Kidney (tissue), 11 donors: Measurements from ENCODE around the gene POTEI. TPM values are rescaled to one million over a fixed set of nuclear protein-coding genes. Genes with fewer than 3 reads are reported as not detected.
"Not testable (repeated sequence)": the region's sequence is repeated elsewhere in the genome, so short reads cannot be mapped to it uniquely, and the experiment has no call there.

Experiments used
- DNase-seq, 5 donors: peaks; one replicate each; pipeline ENCODE4 v3.0.0-alpha.2; 2013 to 2020
- FAIRE-seq: peaks from 2 replicates; lab custom pipeline; 2012; peaks lifted over from hg19 to GRCh38; lab: Jason Lieb, UNC
- H3K27ac ChIP-seq, 2 donors: one replicate each; pipeline ENCODE4 v1.7.0; 2013; ENCODE audit warnings: low read depth in 2 of 2, low read length in 2 of 2, inconsistent platforms in 1 of 2
- H3K27me3 ChIP-seq: one replicate; pipeline ENCODE4 v1.7.1; 2013; ENCODE audit warnings: low read length, inconsistent platforms; ENCODE audit not compliant: control insufficient read depth, insufficient read depth
- H3K36me3 ChIP-seq, 3 donors: one replicate each; pipeline versions ENCODE4 v1.7.0 to v1.7.1; 2013; ENCODE audit warnings: low read length in 3 of 3, control low read depth in 1 of 3, inconsistent platforms in 1 of 3; ENCODE audit not compliant: insufficient read depth in 3 of 3, control insufficient read depth in 2 of 3
- H3K4me1 ChIP-seq, 3 donors: one replicate each; pipeline versions ENCODE4 v1.7.0 to v1.7.1; 2013; ENCODE audit warnings: low read length in 3 of 3, inconsistent platforms in 1 of 3, low read depth in 1 of 3; ENCODE audit not compliant: control insufficient read depth in 2 of 3, insufficient read depth in 2 of 3
- H3K4me3 ChIP-seq, 3 donors: one replicate each; pipeline versions ENCODE4 v1.7.0 to v1.8.1; 2013; ENCODE audit warnings: low read length in 3 of 3, control low read depth in 1 of 3, inconsistent platforms in 1 of 3
- H3K9ac ChIP-seq, 3 donors: one replicate each; pipeline versions ENCODE4 v1.7.0 to v1.7.1; 2013; ENCODE audit warnings: low read length in 3 of 3, control low read depth in 1 of 3, inconsistent platforms in 1 of 3
- H3K9me3 ChIP-seq, 3 donors: one replicate each; pipeline versions ENCODE4 v1.7.0 to v1.7.1; 2013; ENCODE audit warnings: low read length in 3 of 3, control low read depth in 1 of 3, inconsistent platforms in 1 of 3; ENCODE audit not compliant: control insufficient read depth in 2 of 3, insufficient read depth in 1 of 3
- intact Hi-C: fragments of 100-400 bp; cut with DNase I; formaldehyde crosslinking; loops from one replicate; pipeline ENCODE4 v1.11.1; 2022
- polyA plus RNA-seq: library from polyadenylated mRNA; stranded (reverse); fragments of 350-450 nt; fragmentation: Illumina TruSeq; extraction: RNeasy Lipid Tissue Mini Kit (QIAGEN cat#74804); gene quantifications from one replicate; pipeline ENCODE4 v1.2.3, GENCODE V29; 2014; ENCODE audit warnings: low read depth, low replicate concordance; ENCODE audit not compliant: insufficient read depth
- total RNA-seq: library from RNA; stranded (reverse); fragmentation: NEBNext Ultra II Directional; extraction: Animal tissue kit (Norgen Biotek cat#: 25700); gene quantifications from one replicate; pipeline ENCODE4 v1.2.1, GENCODE V29; 2021
- donor health status: control.
- donor health status: control.
- donor health status: DM: yes; HTN: yes; CAD: no.
- donor health status: Normal renal cell carcinoma (clear cell type).

Gene POTEI
- total and polyA plus RNA-seq, 2 donors from 2014 or later, result not detected

GRCh38 chr2:130416693-130417092 is 92.4 kb downstream of the POTEI start:
- H3K27ac ChIP-seq, H3K27me3 ChIP-seq, H3K4me3 ChIP-seq, H3K9ac ChIP-seq, H3K4me1 ChIP-seq, DNase-seq, H3K9me3 ChIP-seq, H3K36me3 ChIP-seq, intact Hi-C loops, FAIRE-seq: not testable (repeated sequence)

Other genes with a start within 250 kb of the POTEI start
- 60.1 TPM for gene IMP4, start 166.4 kb downstream of the POTEI start, total RNA-seq
- gene IMP4, start 166.4 kb downstream of the POTEI start, polyA plus RNA-seq, result 59.7 TPM
- 89.2 TPM for gene PTPN18, start 153.3 kb downstream of the POTEI start, total RNA-seq
- 34.8 TPM for gene PTPN18, start 153.3 kb downstream of the POTEI start, polyA plus RNA-seq
- not detected for gene CFC1B, start 11.9 kb upstream of the POTEI start, total RNA-seq
- not detected for gene CFC1B, start 11.9 kb upstream of the POTEI start, polyA plus RNA-seq
- gene CFC1, start 90.2 kb upstream of the POTEI start, total RNA-seq, result not detected
- gene CFC1, start 90.2 kb upstream of the POTEI start, polyA plus RNA-seq, result not detected
- not detected for gene POTEJ, start 102.1 kb upstream of the POTEI start, total RNA-seq
- gene POTEJ, start 102.1 kb upstream of the POTEI start, polyA plus RNA-seq, result not detected
- gene GPR148, start 219.7 kb upstream of the POTEI start, total RNA-seq, result not detected
- gene GPR148, start 219.7 kb upstream of the POTEI start, polyA plus RNA-seq, result not detected
- gene AMER3, start 246.2 kb upstream of the POTEI start, total RNA-seq, result not detected
- gene AMER3, start 246.2 kb upstream of the POTEI start, polyA plus RNA-seq, result not detected